T-cell (primary cell): ENCODE data around the gene ALKBH2. TPM values are rescaled to one million over a fixed set of nuclear protein-coding genes. Genes with fewer than 3 reads are reported as not detected.

ENCODE experiments used
- ATAC-seq, 4 experiments: fragments of 200-7000 bp in 3 of 4; fragments of 150-1000 bp in 1 of 4; cut with Tn5 transposase; replicated peaks in 1 of 4; 1 replicate in 3 of 4; 2 replicates in 1 of 4; pipeline ENCODE4 v1.10.0; 2021; ENCODE audit warnings: moderate library complexity in 3 of 4, mild to moderate bottlenecking in 2 of 4, moderate number of reproducible peaks in 1 of 4
- CTCF ChIA-PET, 2 donors: fragments of 300-600 bp; sonication (Branson Sonifier 250); formaldehyde crosslinking; loops; one replicate each; lab custom pipeline; 2022; ENCODE audit warnings: antibody characterized with exemption in 2 of 2; lab: Charles Lee
- POLR2A ChIA-PET, 2 donors: fragments of 300-600 bp; sonication (Branson Sonifier 250); formaldehyde crosslinking; loops; one replicate each; lab custom pipeline; 2022; ENCODE audit warnings: antibody characterized with exemption in 2 of 2; lab: Charles Lee
- DNase-seq, 35 experiments: peaks; one replicate each; pipeline versions ENCODE4 v3.0.0 to v3.0.0-alpha.2; 2013 to 2023
- H3K27ac ChIP-seq: one replicate; pipeline ENCODE4 v1.5.1; 2013; ENCODE audit warnings: low read length
- H3K27me3 ChIP-seq, 2 experiments: replicated peaks in 1 of 2; 1 replicate in 1 of 2; 2 replicates in 1 of 2; pipeline versions ENCODE4 v1.6.1 to v1.7.0; 2013; ENCODE audit warnings: low read length in 1 of 2, mixed read lengths in 1 of 2; ENCODE audit not compliant: control insufficient read depth in 2 of 2, insufficient read depth in 2 of 2; ENCODE audit errors: extremely low read depth in 1 of 2
- H3K36me3 ChIP-seq, 2 donors: 1 replicate in 1 of 2; 2 replicates in 1 of 2; pipeline versions ENCODE4 v1.6.1 to v1.7.0; 2013; ENCODE audit warnings: low read length in 1 of 2; ENCODE audit not compliant: control insufficient read depth in 2 of 2, insufficient read depth in 1 of 2; ENCODE audit errors: extremely low read depth in 1 of 2
- H3K4me1 ChIP-seq, 2 experiments: 1 replicate in 1 of 2; 2 replicates in 1 of 2; pipeline versions ENCODE4 v1.6.1 to v1.7.0; 2013; ENCODE audit warnings: low read length in 2 of 2, mixed read lengths in 1 of 2; ENCODE audit not compliant: insufficient read depth in 2 of 2, control insufficient read depth in 1 of 2; ENCODE audit errors: extremely low read depth in 1 of 2
- H3K4me3 ChIP-seq, 2 donors: 1 replicate in 1 of 2; 2 replicates in 1 of 2; pipeline versions ENCODE4 v1.5.1 to v1.7.0; 2013; ENCODE audit warnings: mild to moderate bottlenecking in 2 of 2, low read length in 1 of 2, moderate library complexity in 1 of 2; ENCODE audit not compliant: control insufficient read depth in 1 of 2; ENCODE audit errors: extremely low read depth in 1 of 2
- H3K9me3 ChIP-seq: 2 replicates; pipeline ENCODE4 v1.7.0; 2013
- H3K27ac Mint-ChIP-seq, 2 donors: one replicate each; pipeline ENCODE4 v1.8.0; 2020 to 2021; ENCODE audit warnings: mild to moderate bottlenecking in 2 of 2, mixed read lengths in 2 of 2
- H3K27me3 Mint-ChIP-seq, 2 donors: one replicate each; pipeline ENCODE4 v1.8.0; 2021 to 2022; ENCODE audit warnings: mixed read lengths in 2 of 2
- H3K36me3 Mint-ChIP-seq: one replicate; pipeline ENCODE4 v1.8.0; 2021; ENCODE audit warnings: mixed read lengths
- H3K4me1 Mint-ChIP-seq, 3 donors: one replicate each; pipeline ENCODE4 v1.8.0; 2020 to 2022; ENCODE audit warnings: mixed read lengths in 3 of 3, mild to moderate bottlenecking in 1 of 3
- H3K4me3 Mint-ChIP-seq, 3 donors: one replicate each; pipeline ENCODE4 v1.8.0; 2020 to 2022; ENCODE audit warnings: mild to moderate bottlenecking in 3 of 3, mixed read lengths in 3 of 3, moderate library complexity in 3 of 3
- H3K9me3 Mint-ChIP-seq, 3 donors: one replicate each; pipeline ENCODE4 v1.8.0; 2020 to 2022; ENCODE audit warnings: mixed read lengths in 3 of 3
- WGBS: methylation state at CpG from one replicate; pipeline ENCODE4 v1.1.5; 2013; ENCODE audit warnings: missing lambda C conversion rate; ENCODE audit not compliant: insufficient coverage; 5-methylcytosine and 5-hydroxymethylcytosine counted together
- total RNA-seq, 35 experiments: library from RNA in 6 of 35; stranded (reverse) in 6 of 35; fragments of 120-200 nt in 1 of 35; gene quantifications; one replicate each; pipeline versions ENCODE4 v1.2.1 to v1.2.4 and lab custom pipeline; 2013 to 2026

Gene ALKBH2
- total RNA-seq, 5 donors from 2014 or later (not counting 1 experiment from before 2014, with no cell fraction given), result 7.9 to 24.6 (median 19.3) TPM

DNA sequence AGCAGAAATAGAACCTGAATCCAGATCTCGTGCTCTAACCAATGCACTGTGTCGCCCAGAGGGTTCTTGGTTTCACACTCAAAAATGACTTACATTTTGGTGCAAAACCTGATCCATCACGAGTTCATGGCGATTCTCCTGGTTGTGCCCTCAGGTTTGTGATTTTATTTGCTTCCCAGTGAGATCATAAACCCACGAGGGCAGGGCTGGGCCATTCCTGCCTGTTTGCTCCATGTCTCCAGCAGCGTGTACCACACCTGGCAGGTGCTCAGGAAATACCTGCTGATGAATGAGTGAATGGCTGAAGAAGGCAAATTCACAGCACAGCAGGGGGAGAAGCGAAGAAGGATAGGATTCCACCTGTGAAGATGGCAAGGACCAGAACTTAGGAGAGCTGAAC is 32.5 kb upstream of the ALKBH2 start:
- H3K9me3 Mint-ChIP-seq, result no peaks in the 10 kb centered on the region
- ChIA-PET CTCF (no interaction called here), POLR2A (interaction anchor here in 1 of 2 donors (0.6 kb wide), 1 partner anchor 760 kb away, joined by 3 read pairs; no protein-coding TSS in a partner anchor)
- Histone ChIP-seq H3K4me3 (no peak overlapping the region), H3K9me3 (no peaks in the 10 kb centered on the region), H3K36me3 (no peaks in the 10 kb centered on the region), H3K27me3 (no peaks in the 10 kb centered on the region), H3K27ac (no peak overlapping the region), H3K4me1 (no peaks in the 10 kb centered on the region)
- no peaks in the 10 kb centered on the region for H3K27me3 Mint-ChIP-seq
- WGBS, result 84% methylated on average over 7 of the region's 7 CpGs
- peaks cover 6% of the 10 kb centered on the region for H3K36me3 Mint-ChIP-seq
- no peaks in the 10 kb centered on the region for H3K4me1 Mint-ChIP-seq
- no peak overlapping the region for H3K4me3 Mint-ChIP-seq
- ATAC-seq (no peak), DNase-seq (no peak)
- H3K27ac Mint-ChIP-seq, result no peak overlapping the region

DNA sequence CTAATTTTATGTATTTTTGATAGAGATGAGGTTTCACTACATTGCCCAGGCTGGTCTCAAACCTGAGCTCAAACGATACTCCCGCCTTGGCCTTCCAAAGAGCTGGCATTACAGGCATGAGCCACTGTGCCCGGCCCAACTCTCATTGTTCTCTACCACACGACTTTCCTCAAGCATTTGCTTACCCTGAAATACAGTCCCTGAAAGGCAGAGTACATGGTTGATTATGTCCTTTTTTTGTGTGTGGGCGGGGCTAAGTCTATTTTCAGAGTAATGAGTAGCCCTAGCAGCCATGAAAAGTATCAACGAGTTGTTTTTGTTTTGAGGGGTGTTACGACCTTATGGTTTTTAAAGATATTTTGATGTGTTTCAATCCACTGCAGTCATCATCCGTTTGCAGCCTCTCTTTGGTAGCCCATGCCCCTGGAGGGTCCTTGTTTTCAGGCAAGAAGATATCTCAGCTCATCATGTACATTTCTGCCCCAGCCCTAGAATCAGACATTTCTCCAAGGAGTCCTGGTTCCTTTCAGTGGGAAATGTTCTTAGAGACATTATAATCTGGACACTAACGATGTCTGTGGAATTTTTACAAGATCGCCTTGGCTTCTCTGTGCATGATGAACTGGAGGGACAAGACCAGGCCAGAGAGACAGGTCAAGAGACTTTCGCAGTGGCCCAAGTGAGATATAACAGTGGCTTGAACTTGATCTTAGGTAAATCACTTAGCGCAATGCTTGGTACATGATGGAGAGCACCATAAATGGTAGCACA is 31.8 kb upstream of the ALKBH2 start:
- Histone ChIP-seq H3K27ac (no peak overlapping the region), H3K9me3 (no peaks in the 10 kb centered on the region), H3K4me1 (no peaks in the 10 kb centered on the region), H3K4me3 (no peak overlapping the region), H3K36me3 (no peaks in the 10 kb centered on the region), H3K27me3 (no peaks in the 10 kb centered on the region)
- Mint-ChIP-seq H3K4me1 (no peaks in the 10 kb centered on the region), H3K27ac (no peak overlapping the region), H3K9me3 (no peaks in the 10 kb centered on the region), H3K27me3 (no peaks in the 10 kb centered on the region), H3K36me3 (peaks cover 6% of the 10 kb centered on the region), H3K4me3 (no peak overlapping the region)
- ChIA-PET CTCF (interaction anchor here in 1 of 2 donors (0.6 kb wide), 1 partner anchor 1480 kb away, joined by 5 read pairs; no protein-coding TSS in a partner anchor), POLR2A (interaction anchor here in 1 of 2 donors (0.6 kb wide), 1 partner anchor 761 kb away, joined by 3 read pairs; no protein-coding TSS in a partner anchor)
- ATAC-seq, result no peak
- no peak for DNase-seq
- WGBS, result 100% methylated on average over 5 of the region's 12 CpGs

GRCh38 chr12:109121346-109121880 is 28.1 kb upstream of the ALKBH2 start:
- Histone ChIP-seq H3K4me3 (no peak overlapping the region), H3K27me3 (no peaks in the 10 kb centered on the region), H3K27ac (no peak overlapping the region), H3K4me1 (no peaks in the 10 kb centered on the region), H3K9me3 (no peaks in the 10 kb centered on the region), H3K36me3 (no peaks in the 10 kb centered on the region)
- Mint-ChIP-seq H3K9me3 (no peaks in the 10 kb centered on the region), H3K4me1 (peaks cover 0 to under 1% (median 0%) of the 10 kb centered on the region in 3 donors), H3K36me3 (peaks cover 6% of the 10 kb centered on the region), H3K4me3 (no peak overlapping the region), H3K27ac (no peak overlapping the region), H3K27me3 (no peaks in the 10 kb centered on the region)
- no peak for ATAC-seq
- 100% methylated on average over 1 of the region's 3 CpGs for WGBS
- CTCF ChIA-PET, result no interaction called here
- POLR2A ChIA-PET, result interaction anchor here in 1 of 2 donors (0.6 kb wide), 1 partner anchor 32 kb away, joined by 8 read pairs; no protein-coding TSS in a partner anchor
- no peak for DNase-seq

DNA sequence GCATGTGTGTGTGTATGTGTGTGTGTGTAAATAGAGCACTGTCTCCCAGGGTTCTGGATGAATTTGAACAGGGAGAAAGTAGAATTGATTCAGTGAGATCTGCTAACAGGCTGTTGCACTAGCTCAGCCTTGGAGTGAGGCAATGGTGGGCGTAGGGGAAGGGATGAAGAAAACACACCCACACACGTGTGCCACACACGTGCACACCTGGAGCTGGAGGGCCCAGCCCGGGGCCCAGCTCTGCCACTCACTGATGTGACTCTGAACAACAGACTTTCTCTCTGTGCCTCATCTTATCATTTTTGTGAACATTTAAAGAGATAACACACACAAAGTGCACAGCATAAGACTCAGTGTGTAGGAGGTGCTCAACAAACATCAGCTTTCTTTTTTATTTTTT is 27.3 kb upstream of the ALKBH2 start:
- WGBS, result no CpG with 5 or more reads among the region's 4 CpGs
- ChIA-PET POLR2A (no interaction called here), CTCF (interaction anchor here in 1 of 2 donors (1.6 kb wide), 1 partner anchor 9 kb away, joined by 10 read pairs; no protein-coding TSS in a partner anchor)
- H3K9me3 ChIP-seq, result no peaks in the 10 kb centered on the region
- H3K4me1 Mint-ChIP-seq, result peaks cover 6 to 7% (median 6%) of the 10 kb centered on the region in 3 donors
- H3K27me3 ChIP-seq, result no peaks in the 10 kb centered on the region
- H3K4me1 ChIP-seq, result no peaks in the 10 kb centered on the region
- no peaks in the 10 kb centered on the region for H3K9me3 Mint-ChIP-seq
- peaks cover 10% of the 10 kb centered on the region for H3K36me3 Mint-ChIP-seq
- H3K4me3 ChIP-seq, result no peak overlapping the region
- H3K27me3 Mint-ChIP-seq, result no peaks in the 10 kb centered on the region
- no peak overlapping the region for H3K4me3 Mint-ChIP-seq
- no peak for DNase-seq
- no peak overlapping the region for H3K27ac Mint-ChIP-seq
- no peak for ATAC-seq
- no peaks in the 10 kb centered on the region for H3K36me3 ChIP-seq
- H3K27ac ChIP-seq, result no peak overlapping the region

DNA sequence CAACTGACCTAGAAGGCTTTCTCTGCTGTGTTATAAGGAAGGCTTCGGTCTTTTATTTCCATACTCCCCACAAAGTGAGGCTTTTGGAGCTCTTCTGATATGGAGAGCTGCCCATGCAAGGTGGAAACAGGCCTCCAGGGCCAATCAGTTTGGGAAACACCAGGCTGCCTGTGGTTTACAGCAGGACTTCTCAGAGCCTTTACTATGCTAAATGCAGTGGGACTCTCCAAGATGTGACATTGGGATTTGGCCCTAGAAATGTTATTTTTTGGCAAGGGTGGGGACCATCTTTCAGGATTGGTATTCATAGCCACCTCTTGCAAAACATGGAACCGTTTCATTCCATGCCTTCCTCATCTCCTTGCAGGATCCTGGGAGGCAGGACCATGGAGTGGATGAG is 26.8 kb upstream of the ALKBH2 start:
- H3K27ac Mint-ChIP-seq, result no peak overlapping the region
- Histone ChIP-seq H3K9me3 (no peaks in the 10 kb centered on the region), H3K4me3 (no peak overlapping the region), H3K27ac (no peak overlapping the region), H3K27me3 (no peaks in the 10 kb centered on the region), H3K4me1 (no peaks in the 10 kb centered on the region), H3K36me3 (no peaks in the 10 kb centered on the region)
- peaks cover 6% of the 10 kb centered on the region for H3K36me3 Mint-ChIP-seq
- ATAC-seq, result no peak
- no peak overlapping the region for H3K4me3 Mint-ChIP-seq
- DNase-seq, result no peak
- no CpG with 5 or more reads among the region's 2 CpGs for WGBS
- no peaks in the 10 kb centered on the region for H3K27me3 Mint-ChIP-seq
- peaks cover 7 to 9% (median 8%) of the 10 kb centered on the region in 3 donors for H3K4me1 Mint-ChIP-seq
- CTCF ChIA-PET, result interaction anchor here in 1 of 2 donors (1.6 kb wide), 1 partner anchor 8 kb away, joined by 10 read pairs; no protein-coding TSS in a partner anchor
- no peaks in the 10 kb centered on the region for H3K9me3 Mint-ChIP-seq
- POLR2A ChIA-PET, result no interaction called here

- H3K4me1 ChIP-seq, result peaks cover 0 to 12% of the 10 kb centered on the region in 2 experiments
- Mint-ChIP-seq H3K9me3 (no peaks in the 10 kb centered on the region), H3K36me3 (peaks cover 8% of the 10 kb centered on the region), H3K27ac (no peak overlapping the region), H3K4me1 (peaks cover 14 to 33% (median 31%) of the 10 kb centered on the region in 3 donors), H3K4me3 (no peak overlapping the region), H3K27me3 (no peaks in the 10 kb centered on the region)
- DNase-seq, result no peak
- no peak overlapping the region for H3K4me3 ChIP-seq
- no peak overlapping the region for H3K27ac ChIP-seq
- ChIA-PET POLR2A (no interaction called here), CTCF (interaction anchor here (0.6 to 0.9 kb wide), 4 partner anchors 11 to 220 kb away, joined by 3 to 9 read pairs (median 5); no protein-coding TSS in a partner anchor)
- no peaks in the 10 kb centered on the region for H3K36me3 ChIP-seq
- no peaks in the 10 kb centered on the region for H3K9me3 ChIP-seq
- no peaks in the 10 kb centered on the region for H3K27me3 ChIP-seq
- ATAC-seq, result no peak
- 95% methylated on average over 8 of the region's 12 CpGs for WGBS
Observed at GRCh38 chr12:109116611-109116949, 23.3 kb upstream of the ALKBH2 start.
